Left forelimb (tissue), 1 donor: Measurements from ENCODE around the gene TNFRSF25.
"Not testable (repeated sequence)": the region's sequence is repeated elsewhere in the genome, so short reads cannot be mapped to it uniquely, and the experiment has no call there.

ENCODE experiments used
- DNase-seq: peaks from one replicate; pipeline ENCODE4 v3.0.0-alpha.2; 2018; ENCODE audit warnings: low spot score

Gene TNFRSF25

GRCh38 chr1:6470132-6471085 is 4.4 kb upstream of the TNFRSF25 start:
- DNase-seq: no peak

- DNase-seq: no peak
Observed at GRCh38 chr1:6468729-6469461, 2.9 kb upstream of the TNFRSF25 start.

GRCh38 chr1:6467744-6468688 is 2.0 kb upstream of the TNFRSF25 start:
- no peak for DNase-seq

GRCh38 chr1:6467224-6467623 is 1.3 kb upstream of the TNFRSF25 start:
- no peak for DNase-seq

GRCh38 chr1:6466751-6467150 is 778 bp upstream of the TNFRSF25 start:
- DNase-seq: no peak

GRCh38 chr1:6465461-6466005 is 440 bp downstream of the TNFRSF25 start:
- no peak for DNase-seq

GRCh38 chr1:6464915-6465314 is 1.1 kb downstream of the TNFRSF25 start:
- no peak for DNase-seq

GRCh38 chr1:6464514-6464836 is 1.5 kb downstream of the TNFRSF25 start:
- no peak for DNase-seq

- no peak for DNase-seq
Observed at GRCh38 chr1:6463120-6463412, 2.9 kb downstream of the TNFRSF25 start.

- no peak for DNase-seq
Observed at GRCh38 chr1:6462412-6463119, 3.4 kb downstream of the TNFRSF25 start.

GRCh38 chr1:6461538-6462411 is 4.2 kb downstream of the TNFRSF25 start:
- DNase-seq: no peak

GRCh38 chr1:6461051-6461530 is 4.9 kb downstream of the TNFRSF25 start:
- no peak for DNase-seq

- no peak for DNase-seq
Observed at GRCh38 chr1:6460301-6461050, 5.5 kb downstream of the TNFRSF25 start.

GRCh38 chr1:6459850-6460265 is 6.1 kb downstream of the TNFRSF25 start:
- no peak for DNase-seq

GRCh38 chr1:6456800-6457466 is 9.0 kb downstream of the TNFRSF25 start:
- DNase-seq: no peak

GRCh38 chr1:6455752-6456520 is 10.0 kb downstream of the TNFRSF25 start:
- not testable (repeated sequence) for DNase-seq

GRCh38 chr1:6454856-6455751 is 10.9 kb downstream of the TNFRSF25 start:
- DNase-seq: no peak
